ENCODE measurements around the gene CACNA2D3.

The CACNA2D3 gene

GRCh38 chr3:54573858-54574257 lies 451.5 kb downstream of the CACNA2D3 start:
- Histone ChIP-seq H3K27ac (ENCODE audit: low read length) (no peak overlapping the region), H3K36me3 (replicated peaks; ENCODE audit: insufficient read depth, low read length) (no peaks in the 10 kb centered on the region), H3K27me3 (replicated peaks; ENCODE audit: insufficient read depth, low read length) (no peaks in the 10 kb centered on the region), H3F3A (ENCODE audit: insufficient read depth, low read length) (no peaks in the 10 kb centered on the region), H3K9ac (ENCODE audit: low read length) (no peak overlapping the region), H2AFZ (ENCODE audit: low read length) (no peak overlapping the region), H3K4me3 (ENCODE audit: low read length) (no peak overlapping the region), H3K9me3 (replicated peaks; ENCODE audit: insufficient read depth, low read length) (no peaks in the 10 kb centered on the region), H3K79me2 (ENCODE audit: low read length) (no peaks in the 10 kb centered on the region), H3K9me2 (replicated peaks; ENCODE audit: insufficient read depth, low read length) (no peaks in the 10 kb centered on the region), H3K4me2 (ENCODE audit: low read depth, low read length) (no peak overlapping the region), H4K20me1 (ENCODE audit: insufficient read depth, low read length) (no peaks in the 10 kb centered on the region), H3K4me1 (ENCODE audit: low read length) (no peaks in the 10 kb centered on the region)
- TF ChIP-seq EZH2phosphoT487 (IDR thresholded peaks at IDR 0.05; ENCODE audit: low read length): no peak
- no peak for TF ChIP-seq CTCF (IDR thresholded peaks at IDR 0.05; ENCODE audit: low read length)
- TF ChIP-seq EZH2 (optimal IDR thresholded peaks at IDR 0.05; ENCODE audit: low read depth, low read length): no peak
- DNase-seq: no peak

DNA sequence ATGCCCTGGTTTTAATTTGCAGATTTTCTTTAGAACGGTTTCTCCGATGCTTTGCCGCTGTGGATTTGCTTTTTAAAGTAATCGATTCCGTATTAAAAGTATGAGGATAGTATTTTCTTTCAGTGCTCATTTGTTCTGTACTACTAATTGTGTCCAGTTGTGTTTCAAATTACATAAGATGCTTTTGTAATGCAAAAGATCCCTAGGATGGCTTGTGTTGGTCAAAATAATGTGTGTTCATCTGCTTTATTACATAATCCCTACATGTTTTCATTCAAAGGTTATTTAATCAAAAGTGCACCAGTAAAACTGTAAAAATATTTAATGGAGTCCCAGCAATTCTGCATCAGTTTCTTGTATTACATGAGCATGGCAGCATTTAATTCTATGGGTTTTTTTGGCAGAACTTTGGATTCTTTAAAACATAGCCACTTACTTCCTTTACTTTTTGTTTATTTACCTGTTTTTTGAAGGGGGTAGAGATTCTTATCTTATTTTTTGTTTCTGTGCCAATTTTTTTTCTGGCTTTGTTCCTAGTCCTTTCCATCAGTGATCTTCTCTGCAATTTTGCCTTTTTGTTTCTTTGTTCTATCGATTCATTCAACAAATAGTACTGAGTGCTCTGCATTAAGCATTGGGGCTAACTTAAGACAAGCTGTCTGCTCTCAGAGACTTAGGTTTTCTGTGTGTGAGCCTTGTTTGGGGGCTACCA lies 452.7 kb downstream of the CACNA2D3 start:
- Histone ChIP-seq H3K27me3 (replicated peaks; ENCODE audit: insufficient read depth, low read length) (no peaks in the 10 kb centered on the region), H3K36me3 (replicated peaks; ENCODE audit: insufficient read depth, low read length) (no peaks in the 10 kb centered on the region), H3K4me2 (ENCODE audit: low read depth, low read length) (no peak overlapping the region), H3K4me3 (ENCODE audit: low read length) (no peak overlapping the region), H2AFZ (ENCODE audit: low read length) (no peak overlapping the region), H3K9me2 (replicated peaks; ENCODE audit: insufficient read depth, low read length) (no peaks in the 10 kb centered on the region), H3K79me2 (ENCODE audit: low read length) (no peaks in the 10 kb centered on the region), H4K20me1 (ENCODE audit: insufficient read depth, low read length) (no peaks in the 10 kb centered on the region), H3K9me3 (replicated peaks; ENCODE audit: insufficient read depth, low read length) (no peaks in the 10 kb centered on the region), H3F3A (ENCODE audit: insufficient read depth, low read length) (no peaks in the 10 kb centered on the region), H3K9ac (ENCODE audit: low read length) (no peak overlapping the region), H3K4me1 (ENCODE audit: low read length) (no peaks in the 10 kb centered on the region), H3K27ac (ENCODE audit: low read length) (no peak overlapping the region)
- no peak for TF ChIP-seq CTCF (IDR thresholded peaks at IDR 0.05; ENCODE audit: low read length)
- no peak for DNase-seq

- no peaks in the 10 kb centered on the region for H3K4me1 ChIP-seq (ENCODE audit: low read length)
Observed at GRCh38 chr3:54575618-54575960, 453.2 kb downstream of the CACNA2D3 start.

More at GRCh38 chr3:54575618-54575960, 453.2 kb downstream of the CACNA2D3 start:
- H3K4me3 ChIP-seq (ENCODE audit: low read length): no peak overlapping the region
- H2AFZ ChIP-seq (ENCODE audit: low read length): no peak overlapping the region
- no peaks in the 10 kb centered on the region for H3F3A ChIP-seq (ENCODE audit: insufficient read depth, low read length)
- DNase-seq: no peak
- H3K27me3 ChIP-seq (replicated peaks; ENCODE audit: insufficient read depth, low read length): no peaks in the 10 kb centered on the region
- no peak overlapping the region for H3K27ac ChIP-seq (ENCODE audit: low read length)
- H3K4me2 ChIP-seq (ENCODE audit: low read depth, low read length): no peak overlapping the region
- no peak overlapping the region for H3K9ac ChIP-seq (ENCODE audit: low read length)
- H3K9me3 ChIP-seq (replicated peaks; ENCODE audit: insufficient read depth, low read length): no peaks in the 10 kb centered on the region
- no peaks in the 10 kb centered on the region for H3K9me2 ChIP-seq (replicated peaks; ENCODE audit: insufficient read depth, low read length)
- no peaks in the 10 kb centered on the region for H4K20me1 ChIP-seq (ENCODE audit: insufficient read depth, low read length)
- H3K36me3 ChIP-seq (replicated peaks; ENCODE audit: insufficient read depth, low read length): no peaks in the 10 kb centered on the region
- H3K79me2 ChIP-seq (ENCODE audit: low read length): no peaks in the 10 kb centered on the region
- no peak for TF ChIP-seq EZH2phosphoT487 (IDR thresholded peaks at IDR 0.05; ENCODE audit: low read length)
- TF ChIP-seq CTCF (IDR thresholded peaks at IDR 0.05; ENCODE audit: low read length): no peak
- no peak for TF ChIP-seq EZH2 (optimal IDR thresholded peaks at IDR 0.05; ENCODE audit: low read depth, low read length)
